SIG-M5 (cell line): ENCODE data around the gene EPHB4.
A peak's percentile ranks its signal among the peaks of the same experiment; 100 is the strongest.
"Not testable (repeated sequence)": the region's sequence is repeated elsewhere in the genome, so short reads cannot be mapped to it uniquely, and the experiment has no call there.

Experiments used
- DNase-seq: peaks from one replicate; lab custom pipeline; 2025; lab: John Stamatoyannopoulos, UW

Gene EPHB4

DNA sequence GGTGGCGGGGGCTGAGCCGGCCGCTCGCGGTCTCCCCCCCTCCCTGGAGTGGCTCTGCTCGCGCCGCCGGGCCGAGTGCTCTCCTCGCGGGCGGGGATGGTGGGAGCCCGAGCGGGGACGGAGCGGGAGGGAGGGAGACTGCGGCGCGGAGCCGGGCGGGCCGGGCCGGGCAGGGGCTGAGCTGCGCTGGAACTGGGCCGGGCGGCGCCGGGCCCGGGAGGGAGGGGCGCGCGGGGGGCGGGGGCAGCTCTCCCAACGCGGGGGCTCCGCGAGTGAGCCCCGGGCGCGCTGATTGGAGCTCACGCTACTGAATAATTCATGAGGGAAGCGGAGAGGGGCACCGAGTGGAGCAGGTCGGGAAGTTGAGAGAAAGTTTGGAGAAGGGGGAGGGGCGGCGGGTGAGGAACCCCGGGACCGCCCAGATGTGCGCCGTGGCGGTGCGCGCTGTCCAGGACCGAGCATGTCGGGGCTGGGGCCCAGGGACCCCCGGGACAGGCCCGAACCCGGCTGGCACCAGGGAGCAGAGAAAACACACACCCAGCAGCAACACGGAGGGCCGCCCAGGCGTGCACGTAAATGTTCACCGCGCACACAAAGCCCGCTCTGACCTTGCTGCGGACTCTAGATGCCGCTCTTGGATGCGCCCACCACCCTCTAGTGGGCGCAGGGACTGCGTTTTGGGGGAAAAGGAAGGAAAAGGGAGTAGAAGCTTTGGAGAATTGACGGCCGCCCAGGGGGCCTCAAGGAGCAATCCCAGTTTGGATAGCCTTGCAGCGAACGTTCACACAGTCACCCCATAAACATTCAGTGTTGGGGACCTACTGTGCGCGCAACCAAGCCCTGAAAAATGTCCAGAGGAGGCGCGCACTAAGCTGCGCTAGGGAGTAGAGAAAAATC is at the start of gene EPHB4:
EPHB4 (minus strand) TSS at position 194 of the 897 bp plus-strand sequence. CDS start 493 bp downstream, outside the sequence.
- no peak for DNase-seq

DNA sequence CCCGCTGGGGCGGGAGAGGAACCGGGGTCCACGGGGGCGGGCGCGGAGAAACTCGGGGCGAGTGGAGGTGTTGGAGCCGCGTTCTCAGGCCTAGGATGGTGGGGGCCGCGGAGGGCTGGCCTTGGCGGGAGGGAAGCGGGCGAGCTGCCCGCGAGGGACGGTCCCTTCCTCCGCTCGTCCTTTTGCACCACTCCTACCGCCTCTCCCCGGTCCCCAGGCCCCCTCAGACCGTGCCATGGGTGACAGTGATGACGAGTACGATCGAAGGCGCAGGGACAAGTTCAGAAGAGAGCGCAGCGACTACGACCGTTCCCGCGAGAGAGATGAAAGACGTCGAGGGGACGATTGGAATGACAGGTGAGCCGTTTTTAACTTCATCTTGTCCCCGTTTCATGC is 48.0 kb upstream of the EPHB4 start:
- no peak for DNase-seq

DNA sequence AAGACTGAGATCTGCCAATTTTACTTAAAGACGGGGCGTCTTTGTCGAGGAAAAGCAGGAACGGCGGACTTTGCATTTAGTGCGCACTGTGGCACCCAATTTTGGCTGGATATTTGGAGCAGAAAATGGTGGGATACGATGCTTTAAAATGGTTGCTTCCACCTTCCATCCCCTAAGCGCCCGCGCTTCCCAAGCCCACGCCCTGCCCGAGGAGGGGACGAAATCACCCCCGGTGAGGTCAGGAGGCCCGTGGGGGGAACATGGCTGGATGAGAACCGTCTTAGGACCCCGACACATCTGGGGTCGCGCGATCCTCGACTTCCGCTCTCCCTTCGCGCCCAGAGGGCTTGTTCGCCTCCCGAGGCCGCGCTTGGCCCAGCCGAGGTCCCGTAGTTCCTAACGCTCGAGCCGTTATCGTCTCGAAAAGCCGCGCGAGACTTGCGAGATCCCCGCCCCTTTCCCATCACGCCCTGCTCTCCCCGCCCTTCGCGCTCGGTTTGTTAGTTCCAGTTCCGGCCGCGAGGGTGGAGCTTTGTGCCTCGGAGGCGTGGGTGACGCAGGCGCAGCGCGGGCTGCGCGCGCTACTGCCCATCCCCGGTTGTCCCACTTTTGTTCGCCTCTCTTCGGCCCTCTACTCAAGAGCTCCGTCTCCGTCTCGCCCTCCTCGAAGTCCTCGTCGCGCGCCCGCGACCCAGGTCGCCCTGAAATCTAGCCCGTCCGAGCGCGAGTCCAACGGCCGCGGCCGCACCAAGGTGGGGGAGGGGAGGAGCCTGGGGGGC is 47.4 kb upstream of the EPHB4 start, which contains the start of gene SRRT:
SRRT (plus strand) TSS at position 527 of the 779 bp plus-strand sequence. CDS start 488 bp downstream, outside the sequence.
- DNase-seq, result peak; percentile 34

DNA sequence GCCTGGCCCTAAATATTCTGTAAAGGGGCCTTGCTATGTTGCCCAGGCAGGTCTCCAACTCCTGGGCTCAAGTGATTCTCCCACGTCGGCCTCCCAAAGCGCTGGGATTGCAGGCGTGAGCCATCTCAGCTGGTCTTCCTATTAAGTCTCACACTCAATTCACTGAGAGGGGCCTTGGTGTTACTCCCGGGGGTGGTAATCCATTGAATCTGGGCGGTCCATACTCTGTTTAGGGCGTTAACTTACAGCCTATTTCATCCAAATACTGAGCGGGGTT is 46.9 kb upstream of the EPHB4 start:
- DNase-seq, result no peak

DNA sequence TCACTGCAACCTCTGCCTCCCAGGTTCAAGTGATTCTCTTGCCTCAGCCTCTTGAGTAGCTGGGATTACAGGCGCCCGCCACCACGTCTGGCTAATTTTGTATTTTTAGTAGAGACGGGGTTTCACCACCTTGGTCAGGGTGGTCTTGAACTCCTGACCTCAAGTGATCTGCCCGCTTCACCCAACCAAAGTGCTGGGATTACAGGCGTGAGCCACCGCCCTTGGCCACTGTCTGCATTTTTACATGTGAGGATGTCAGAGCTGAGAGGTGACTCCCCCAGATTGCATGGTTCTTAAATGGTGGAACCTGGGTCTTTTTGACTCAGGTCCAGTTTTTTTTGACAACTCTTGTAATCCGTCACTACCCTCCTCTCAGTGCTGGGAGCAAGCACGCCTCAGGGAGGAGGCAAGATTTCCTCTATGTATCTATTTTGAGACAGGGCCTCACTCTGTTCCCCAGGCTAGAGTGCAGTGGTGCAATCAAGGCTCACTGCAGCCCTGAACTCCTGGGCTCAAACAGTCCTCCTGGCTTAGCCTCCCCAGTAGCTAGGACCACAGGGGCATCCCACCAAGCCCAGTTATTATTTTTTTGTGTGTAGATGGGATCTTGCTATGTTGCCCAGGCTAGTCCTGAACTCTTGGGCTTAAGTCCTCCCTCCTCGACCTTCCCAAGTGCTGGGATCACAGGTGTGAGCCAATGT is 46.4 kb upstream of the EPHB4 start:
- DNase-seq, result no peak

DNA sequence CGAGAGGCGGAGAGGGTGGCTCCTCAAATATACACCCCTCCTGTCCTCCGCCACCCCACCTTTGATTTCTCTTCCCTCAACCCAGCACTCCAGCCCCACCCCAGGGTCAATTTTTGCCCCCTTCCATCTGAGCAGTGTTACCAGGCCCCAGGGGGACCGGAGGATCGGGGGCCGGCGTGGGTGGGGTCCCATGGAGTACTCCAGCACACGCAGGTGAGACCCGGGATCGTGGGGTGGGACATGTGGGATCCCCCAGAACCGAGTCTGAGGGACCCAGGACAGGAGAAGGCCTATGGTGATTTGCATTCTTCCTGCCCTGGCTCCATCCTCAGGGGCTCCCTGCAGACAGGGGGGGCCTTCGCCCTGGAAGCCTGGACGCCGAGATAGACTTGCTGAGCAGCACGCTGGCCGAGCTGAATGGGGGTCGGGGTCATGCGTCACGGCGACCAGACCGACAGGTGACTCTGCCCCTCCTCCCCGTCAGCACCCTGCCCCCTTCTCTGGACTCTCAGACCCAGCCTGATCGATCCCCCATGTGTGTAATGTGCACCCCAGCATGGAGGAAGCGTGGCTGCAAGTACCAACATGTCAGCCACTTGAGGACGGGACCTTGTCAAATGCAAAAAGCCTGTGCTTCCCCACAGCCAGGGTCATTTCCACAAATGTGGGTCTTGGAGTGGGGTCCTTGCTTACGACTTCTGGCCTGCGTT is 40.6 kb upstream of the EPHB4 start:
- DNase-seq, result no peak

DNA sequence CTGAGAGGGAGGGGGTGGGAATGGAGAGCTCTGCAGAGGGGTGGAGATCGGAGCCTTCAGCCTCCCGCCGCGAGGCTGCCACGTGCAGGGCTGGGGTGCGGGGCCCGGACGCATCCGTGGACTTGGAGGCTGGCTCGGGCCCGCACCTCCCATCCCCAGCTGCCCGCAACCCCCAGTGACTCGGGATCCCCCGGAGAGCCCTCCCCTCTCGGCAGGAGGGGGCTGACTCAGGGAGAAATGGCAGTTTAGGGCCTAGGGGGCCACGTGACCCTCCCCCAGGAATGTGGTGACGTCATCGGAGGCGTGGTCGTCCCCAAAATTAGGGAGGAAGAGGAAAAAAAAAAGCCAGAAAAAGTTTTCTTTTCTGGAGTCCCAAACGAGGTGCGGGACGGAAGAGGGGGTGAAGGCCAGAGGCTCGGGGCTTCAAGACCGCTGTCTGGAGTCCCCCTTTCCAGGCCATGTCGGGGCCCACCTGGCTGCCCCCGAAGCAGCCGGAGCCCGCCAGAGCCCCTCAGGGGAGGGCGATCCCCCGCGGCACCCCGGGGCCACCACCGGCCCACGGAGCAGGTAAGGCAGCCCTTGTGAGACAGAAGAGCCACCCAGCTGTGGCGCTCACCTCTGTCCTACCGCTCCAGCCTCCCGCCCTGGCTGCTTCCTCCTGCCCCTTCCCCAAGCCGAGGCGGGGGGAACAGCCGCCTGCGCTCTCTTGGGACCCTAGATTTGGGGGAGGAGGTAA is 39.9 kb upstream of the EPHB4 start, which contains the start of gene TRIP6:
TRIP6 (plus strand) TSS at position 348 of the 736 bp plus-strand sequence; CDS start at position 459, 111 bp downstream.
- no peak for DNase-seq

DNA sequence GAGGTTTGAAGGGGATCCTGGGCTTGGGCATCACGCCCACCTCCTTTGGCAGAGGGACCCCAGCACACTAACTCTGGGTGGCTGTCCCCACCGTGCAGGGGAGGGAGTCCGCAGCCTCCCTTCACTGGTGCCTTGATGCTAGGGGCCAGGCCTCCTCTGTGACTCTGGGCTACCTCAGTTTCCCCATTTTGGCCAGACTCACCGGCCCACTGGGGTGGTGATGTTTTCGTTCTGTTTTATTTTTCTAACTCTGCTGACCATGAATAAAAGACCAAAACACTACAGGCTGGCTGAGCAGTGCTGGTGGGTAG is 39.4 kb upstream of the EPHB4 start:
- no peak for DNase-seq

DNA sequence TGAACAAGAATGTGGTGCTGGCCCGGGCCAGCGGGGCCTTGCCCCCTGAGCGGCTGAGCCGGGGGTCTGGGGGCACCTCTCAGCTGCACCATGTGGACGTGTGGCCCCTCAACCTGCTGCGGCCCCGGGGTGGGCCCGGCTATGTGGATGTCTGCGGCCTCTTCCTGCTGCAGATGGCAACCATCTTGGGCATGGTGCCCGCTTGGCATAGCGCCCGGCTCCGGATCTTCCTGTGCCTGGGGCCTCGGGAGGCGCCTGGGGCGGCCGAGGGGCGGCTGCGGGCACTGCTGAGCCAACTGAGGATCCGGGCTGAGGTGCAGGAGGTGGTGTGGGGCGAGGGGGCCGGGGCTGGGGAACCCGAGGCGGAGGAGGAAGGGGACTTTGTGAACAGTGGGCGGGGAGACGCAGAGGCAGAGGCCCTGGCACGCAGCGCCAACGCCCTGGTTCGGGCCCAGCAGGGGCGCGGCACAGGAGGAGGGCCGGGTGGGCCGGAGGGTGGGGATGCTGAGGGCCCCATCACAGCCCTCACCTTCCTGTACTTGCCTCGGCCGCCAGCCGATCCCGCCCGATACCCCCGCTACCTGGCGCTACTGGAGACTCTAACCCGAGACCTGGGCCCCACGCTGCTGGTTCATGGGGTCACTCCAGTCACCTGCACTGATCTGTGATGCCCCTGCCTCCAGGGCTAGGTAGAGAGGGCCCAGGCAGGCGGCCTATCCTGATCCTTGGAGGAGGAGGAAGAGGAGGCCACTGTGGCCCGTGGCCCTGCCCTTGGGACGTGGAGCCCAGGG is 38.8 kb upstream of the EPHB4 start:
- DNase-seq, result no peak

DNA sequence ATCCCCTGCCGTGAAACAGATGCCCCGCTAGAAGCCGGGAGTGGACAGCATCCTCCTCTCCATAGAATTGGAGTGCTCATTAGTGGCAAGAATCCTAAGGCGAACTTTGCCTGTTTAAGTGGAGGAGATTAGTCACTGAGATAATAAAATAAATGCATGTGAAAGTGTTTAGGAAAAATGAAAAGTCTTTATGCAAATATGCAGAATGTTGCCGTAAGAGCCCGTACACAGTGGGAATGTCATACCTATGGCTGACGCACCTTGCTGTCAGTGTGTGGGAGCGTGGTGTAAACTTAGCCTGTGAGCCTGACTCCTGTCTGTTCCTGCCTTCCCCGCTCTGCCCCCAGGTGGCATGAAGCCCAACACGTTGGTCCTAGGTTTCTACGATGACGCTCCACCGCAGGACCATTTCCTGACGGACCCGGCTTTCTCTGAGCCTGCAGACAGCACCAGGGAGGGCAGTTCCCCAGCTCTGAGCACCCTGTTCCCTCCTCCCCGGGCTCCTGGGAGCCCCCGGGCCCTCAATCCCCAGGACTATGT is 38.1 kb upstream of the EPHB4 start:
- no peak for DNase-seq

DNA sequence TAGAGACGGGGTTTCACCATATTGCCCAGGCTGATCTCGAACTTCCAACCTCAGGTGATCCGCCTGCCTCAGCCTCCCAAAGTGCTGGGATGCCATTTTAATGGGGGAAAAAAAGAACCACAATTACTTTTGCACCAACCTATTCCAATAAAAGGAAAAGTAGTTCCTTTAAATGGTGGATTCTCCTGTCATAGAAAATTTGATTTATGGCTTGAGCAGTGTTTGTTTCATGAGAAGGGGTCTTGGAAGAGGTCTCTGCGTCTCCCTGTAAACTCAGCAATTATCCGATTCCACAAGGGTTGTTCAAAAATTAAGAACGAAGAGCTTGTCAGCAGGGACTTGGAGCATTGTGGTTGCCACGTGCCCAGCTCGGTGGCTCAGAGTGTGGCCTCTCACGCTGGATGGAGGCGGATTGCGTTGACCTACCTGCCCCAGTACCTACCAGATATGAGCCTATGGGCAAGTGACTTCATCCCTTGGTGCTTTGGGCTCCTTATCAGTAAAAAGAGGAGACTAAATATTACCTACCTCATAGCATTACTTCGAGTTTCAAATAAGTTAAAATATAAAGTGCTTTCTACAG is 37.0 kb upstream of the EPHB4 start:
- no peak for DNase-seq

DNA sequence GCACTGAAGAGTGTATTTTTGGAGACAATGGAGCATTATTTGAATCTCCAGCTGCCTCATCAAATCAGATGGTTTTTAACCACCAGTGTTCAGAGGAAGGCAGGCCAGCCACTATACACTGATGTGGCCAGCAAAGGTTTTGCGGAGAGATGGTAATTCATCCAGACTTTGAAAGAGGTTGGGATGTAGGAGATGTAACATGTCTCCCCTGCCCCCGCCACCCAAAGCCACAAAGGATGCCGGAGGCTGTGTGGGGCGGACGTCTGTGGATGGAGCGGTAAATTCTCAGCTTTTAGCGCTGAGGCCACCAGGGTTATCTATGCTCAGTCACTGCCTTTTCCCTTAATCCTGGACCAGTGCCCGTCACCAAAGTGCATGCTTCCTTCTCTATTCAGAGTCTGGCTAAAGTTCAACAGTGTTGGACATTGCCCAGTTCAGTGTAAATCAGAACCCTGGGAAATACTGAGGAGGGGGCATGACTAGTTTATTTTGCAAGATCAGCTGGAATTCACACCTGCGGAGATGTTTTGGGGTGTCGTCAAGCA is 36.2 kb upstream of the EPHB4 start:
- DNase-seq, result no peak

DNA sequence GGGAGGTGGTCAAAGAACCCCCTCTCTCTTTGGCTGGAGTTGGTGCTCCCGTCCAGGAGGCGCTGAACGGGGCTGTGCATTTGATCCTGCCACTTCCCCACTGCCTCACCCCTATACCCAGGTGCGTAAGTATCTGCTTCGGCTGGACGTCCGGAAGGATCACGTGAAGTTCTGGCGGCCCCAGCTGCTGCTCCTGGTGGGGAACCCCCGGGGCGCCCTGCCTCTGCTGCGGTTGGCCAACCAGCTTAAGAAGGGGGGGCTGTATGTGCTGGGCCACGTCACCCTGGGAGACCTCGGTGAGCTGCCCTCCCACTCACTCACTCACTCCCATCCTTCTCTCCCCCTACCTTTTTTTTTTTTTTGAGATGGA is 34.3 kb upstream of the EPHB4 start:
- no peak for DNase-seq

DNA sequence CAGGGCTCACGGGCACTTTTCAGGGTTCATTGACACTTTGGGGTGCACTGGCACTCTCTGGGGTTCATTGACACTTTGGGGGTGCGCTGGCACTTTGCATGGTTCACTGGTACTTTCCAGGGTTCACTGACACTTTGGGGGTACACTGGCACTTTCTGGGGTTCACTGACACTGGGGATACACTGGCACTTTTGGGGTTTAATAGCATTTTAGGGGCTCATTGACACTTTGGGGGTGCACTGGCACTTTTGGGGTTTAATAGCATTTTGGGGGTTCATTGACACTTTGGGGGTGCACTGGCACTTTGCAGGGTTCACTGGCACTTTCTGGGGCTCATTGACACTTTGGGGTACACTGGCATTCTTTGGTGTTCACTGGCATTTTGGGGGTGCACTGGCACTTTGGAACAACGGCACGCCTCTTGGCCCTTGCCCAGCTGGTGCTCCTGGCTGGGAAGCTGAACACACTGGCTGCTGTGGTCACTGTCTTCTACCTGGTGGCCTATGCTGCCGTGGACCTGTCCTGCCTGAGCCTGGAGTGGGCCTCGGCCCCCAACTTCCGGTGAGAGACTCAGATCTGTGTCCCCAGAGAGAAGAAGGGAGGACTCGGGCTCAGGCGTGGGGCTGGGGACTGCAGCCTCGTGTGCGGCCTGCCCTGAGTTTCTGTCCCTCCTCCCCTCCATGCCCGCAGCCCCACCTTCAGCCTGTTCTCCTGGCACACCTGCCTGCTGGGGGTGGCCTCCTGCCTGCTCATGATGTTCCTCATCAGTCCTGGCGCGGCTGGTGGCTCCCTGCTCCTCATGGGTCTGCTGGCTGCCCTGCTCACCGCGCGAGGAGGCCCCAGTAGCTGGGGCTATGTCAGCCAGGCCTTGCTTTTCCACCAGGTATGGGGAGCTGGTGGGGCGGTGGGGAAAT is 33.6 kb upstream of the EPHB4 start:
- DNase-seq, result no peak

DNA sequence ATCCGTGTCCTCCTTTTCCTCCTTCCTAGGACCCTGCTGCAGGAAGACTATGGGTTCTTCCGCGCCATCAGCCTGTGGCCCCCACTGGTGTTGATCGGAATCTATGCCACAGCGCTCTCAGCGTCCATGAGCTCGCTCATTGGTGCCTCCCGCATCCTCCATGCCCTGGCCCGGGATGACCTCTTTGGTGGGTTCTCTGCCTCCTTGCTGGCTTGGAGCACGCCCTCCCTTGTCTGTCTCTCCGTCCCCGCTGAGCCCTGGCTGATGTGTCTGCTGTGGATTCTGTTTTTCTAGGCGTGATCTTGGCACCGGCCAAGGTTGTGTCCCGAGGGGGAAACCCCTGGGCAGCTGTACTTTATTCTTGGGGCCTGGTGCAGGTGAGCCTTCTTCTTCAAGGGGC is 32.5 kb upstream of the EPHB4 start:
- no peak for DNase-seq

DNA sequence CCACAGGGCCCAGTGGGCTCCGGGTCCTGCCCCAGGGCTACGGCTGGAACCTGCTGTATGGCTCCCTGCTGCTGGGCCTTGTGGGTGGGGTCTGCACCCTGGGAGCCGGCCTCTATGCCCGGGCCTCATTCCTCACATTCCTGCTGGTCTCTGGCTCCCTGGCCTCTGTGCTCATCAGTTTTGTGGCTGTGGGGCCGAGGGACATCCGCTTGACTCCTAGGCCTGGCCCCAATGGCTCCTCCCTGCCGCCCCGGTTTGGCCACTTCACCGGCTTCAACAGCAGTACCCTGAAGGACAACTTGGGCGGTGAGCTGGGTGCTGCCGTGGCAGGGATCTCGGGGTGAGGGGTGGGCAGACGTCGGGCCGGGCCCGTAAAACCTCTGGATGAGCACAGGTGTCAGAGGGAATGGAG is 29.6 kb upstream of the EPHB4 start:
- DNase-seq, result no peak

DNA sequence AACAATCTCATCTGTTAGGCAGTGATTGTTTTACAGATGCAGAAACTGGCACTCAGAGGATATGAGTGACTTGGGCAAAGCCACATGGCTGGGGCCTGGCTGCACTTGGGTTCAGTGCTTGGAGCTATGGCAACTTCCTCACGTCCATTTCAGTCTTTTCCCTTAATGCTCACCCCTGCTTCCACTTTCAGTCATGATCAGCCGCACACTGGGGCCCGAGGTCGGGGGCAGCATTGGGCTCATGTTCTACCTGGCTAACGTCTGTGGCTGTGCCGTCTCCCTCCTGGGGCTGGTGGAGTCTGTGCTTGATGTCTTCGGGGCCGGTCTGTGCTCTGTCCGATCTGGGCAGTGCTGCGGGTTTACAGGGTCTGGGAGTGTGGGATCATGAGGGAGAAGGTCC is 28.2 kb upstream of the EPHB4 start:
- no peak for DNase-seq

DNA sequence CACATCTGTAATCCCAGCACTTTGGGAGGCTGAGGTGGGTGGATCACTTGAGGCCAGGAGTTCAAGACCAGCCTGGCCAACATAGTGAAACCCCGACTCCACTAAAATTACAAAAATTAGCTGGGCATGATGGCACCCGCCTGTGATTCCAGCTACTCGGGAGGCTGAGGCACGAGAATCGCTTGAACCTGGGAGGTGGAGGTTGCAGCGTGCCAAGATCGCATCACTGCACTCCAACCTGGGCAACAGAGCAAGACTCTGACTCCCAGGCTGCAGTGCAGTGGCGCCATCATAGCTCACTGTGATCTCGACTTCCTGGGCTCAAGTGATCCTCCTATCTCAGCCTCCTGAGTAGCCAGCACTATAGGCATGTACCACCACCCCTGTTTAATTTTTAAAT is 27.6 kb upstream of the EPHB4 start:
- not testable (repeated sequence) for DNase-seq
